ENCODE results near the gene EPHB4. TPM values are rescaled to one million over a fixed set of nuclear protein-coding genes. Genes with fewer than 3 reads are reported as not detected.

The EPHB4 gene
- total RNA-seq, 1 experiment from 2014 or later: 120 TPM

- peaks cover 25% of the 10 kb centered on the region for H3K4me1 Mint-ChIP-seq
- H3K27me3 Mint-ChIP-seq (ENCODE audit: low read depth): no peaks in the 10 kb centered on the region
- H3K4me3 Mint-ChIP-seq: peak overlapping the region; percentile 98
- TF ChIP-seq, protein P1, sequence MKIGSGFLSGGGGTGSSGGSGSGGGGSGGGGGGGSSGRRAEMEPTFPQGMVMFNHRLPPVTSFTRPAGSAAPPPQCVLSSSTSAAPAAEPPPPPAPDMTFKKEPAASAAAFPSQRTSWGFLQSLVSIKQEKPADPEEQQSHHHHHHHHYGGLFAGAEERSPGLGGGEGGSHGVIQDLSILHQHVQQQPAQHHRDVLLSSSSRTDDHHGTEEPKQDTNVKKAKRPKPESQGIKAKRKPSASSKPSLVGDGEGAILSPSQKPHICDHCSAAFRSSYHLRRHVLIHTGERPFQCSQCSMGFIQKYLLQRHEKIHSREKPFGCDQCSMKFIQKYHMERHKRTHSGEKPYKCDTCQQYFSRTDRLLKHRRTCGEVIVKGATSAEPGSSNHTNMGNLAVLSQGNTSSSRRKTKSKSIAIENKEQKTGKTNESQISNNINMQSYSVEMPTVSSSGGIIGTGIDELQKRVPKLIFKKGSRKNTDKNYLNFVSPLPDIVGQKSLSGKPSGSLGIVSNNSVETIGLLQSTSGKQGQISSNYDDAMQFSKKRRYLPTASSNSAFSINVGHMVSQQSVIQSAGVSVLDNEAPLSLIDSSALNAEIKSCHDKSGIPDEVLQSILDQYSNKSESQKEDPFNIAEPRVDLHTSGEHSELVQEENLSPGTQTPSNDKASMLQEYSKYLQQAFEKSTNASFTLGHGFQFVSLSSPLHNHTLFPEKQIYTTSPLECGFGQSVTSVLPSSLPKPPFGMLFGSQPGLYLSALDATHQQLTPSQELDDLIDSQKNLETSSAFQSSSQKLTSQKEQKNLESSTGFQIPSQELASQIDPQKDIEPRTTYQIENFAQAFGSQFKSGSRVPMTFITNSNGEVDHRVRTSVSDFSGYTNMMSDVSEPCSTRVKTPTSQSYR (CRISPR knock-in tag; IDR thresholded peaks at IDR 0.05): no peak
- TF ChIP-seq, protein P2, sequence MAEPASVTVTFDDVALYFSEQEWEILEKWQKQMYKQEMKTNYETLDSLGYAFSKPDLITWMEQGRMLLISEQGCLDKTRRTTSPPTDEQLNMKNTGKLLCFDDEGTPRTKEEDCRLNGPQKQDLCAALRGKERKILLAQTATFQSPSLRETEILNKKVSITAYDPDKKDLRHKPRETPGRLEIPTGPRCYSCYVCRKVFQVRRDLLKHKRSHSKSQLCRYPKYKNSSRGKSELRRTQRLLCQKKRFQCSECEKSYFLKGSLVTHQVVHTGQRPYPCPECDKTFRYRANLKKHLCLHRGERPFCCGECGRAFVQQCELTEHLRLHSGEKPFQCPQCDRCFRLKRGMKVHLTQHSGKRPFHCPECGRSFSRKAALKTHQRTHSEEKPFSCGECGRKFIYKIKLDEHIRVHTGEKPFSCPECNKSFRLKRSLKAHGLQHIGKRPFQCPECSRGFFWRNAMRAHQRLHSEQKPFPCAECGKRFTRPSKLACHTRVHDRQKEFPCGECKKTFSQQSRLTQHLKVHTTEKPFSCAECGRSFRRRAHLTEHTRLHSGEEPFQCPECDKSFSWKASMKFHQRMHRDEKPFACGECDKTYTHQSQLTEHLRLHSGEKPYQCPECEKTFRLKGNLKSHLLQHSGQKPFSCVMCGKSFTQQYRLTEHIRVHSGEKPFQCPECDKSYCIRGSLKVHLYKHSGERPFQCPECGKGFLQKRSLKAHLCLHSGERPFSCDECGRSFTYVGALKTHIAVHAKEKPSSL (CRISPR knock-in tag; conservative IDR thresholded peaks at IDR 0.05): no peak
- no peak for TF ChIP-seq ATF2 (CRISPR knock-in tag; IDR thresholded peaks at IDR 0.05; ENCODE audit: borderline replicate concordance, low read depth)
- TF ChIP-seq, protein P3, sequence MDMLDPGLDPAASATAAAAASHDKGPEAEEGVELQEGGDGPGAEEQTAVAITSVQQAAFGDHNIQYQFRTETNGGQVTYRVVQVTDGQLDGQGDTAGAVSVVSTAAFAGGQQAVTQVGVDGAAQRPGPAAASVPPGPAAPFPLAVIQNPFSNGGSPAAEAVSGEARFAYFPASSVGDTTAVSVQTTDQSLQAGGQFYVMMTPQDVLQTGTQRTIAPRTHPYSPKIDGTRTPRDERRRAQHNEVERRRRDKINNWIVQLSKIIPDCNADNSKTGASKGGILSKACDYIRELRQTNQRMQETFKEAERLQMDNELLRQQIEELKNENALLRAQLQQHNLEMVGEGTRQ (CRISPR knock-in tag; IDR thresholded peaks at IDR 0.05): no peak
- TF ChIP-seq, protein P4, sequence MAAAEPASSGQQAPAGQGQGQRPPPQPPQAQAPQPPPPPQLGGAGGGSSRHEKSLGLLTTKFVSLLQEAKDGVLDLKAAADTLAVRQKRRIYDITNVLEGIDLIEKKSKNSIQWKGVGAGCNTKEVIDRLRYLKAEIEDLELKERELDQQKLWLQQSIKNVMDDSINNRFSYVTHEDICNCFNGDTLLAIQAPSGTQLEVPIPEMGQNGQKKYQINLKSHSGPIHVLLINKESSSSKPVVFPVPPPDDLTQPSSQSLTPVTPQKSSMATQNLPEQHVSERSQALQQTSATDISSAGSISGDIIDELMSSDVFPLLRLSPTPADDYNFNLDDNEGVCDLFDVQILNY (CRISPR knock-in tag; IDR thresholded peaks at IDR 0.05): no peak
- TF ChIP-seq AFF4 (CRISPR knock-in tag; IDR thresholded peaks at IDR 0.05; ENCODE audit: borderline replicate concordance): no peak
- no peak for TF ChIP-seq TEAD4 (CRISPR knock-in tag; IDR thresholded peaks at IDR 0.05)
- POLR2A ChIA-PET: no interaction called here
- ATAC-seq: no peak
- H3K36me3 Mint-ChIP-seq: peaks cover 31% of the 10 kb centered on the region
- no peak for DNase-seq (ENCODE audit: low spot score)
- no peaks in the 10 kb centered on the region for H3K9me3 Mint-ChIP-seq
- CTCF ChIA-PET: interaction anchor here (0.6 to 5.8 kb wide), 10 partner anchors 9 to 120 kb away, joined by 3 to 96 read pairs (median 4); partner anchors contain the start of genes POP7, SLC12A9 and SRRT
- H3K27ac Mint-ChIP-seq: peak overlapping the region; percentile 80
Measured at GRCh38 chr7:100825215-100825671, 2.1 kb downstream of the EPHB4 start.

- POLR2A ChIA-PET: no interaction called here
- ATAC-seq: no peak
- H3K4me1 Mint-ChIP-seq: peaks cover 25% of the 10 kb centered on the region
- H3K9me3 Mint-ChIP-seq: no peaks in the 10 kb centered on the region
- H3K4me3 Mint-ChIP-seq: peak overlapping the region; percentile 98
- CTCF ChIA-PET: interaction anchor here (1.2 to 5.8 kb wide), 3 partner anchors 24 to 99 kb away, joined by 4 to 96 read pairs (median 4); partner anchors contain the start of gene SLC12A9
- no peaks in the 10 kb centered on the region for H3K27me3 Mint-ChIP-seq (ENCODE audit: low read depth)
- no peak for DNase-seq (ENCODE audit: low spot score)
- H3K36me3 Mint-ChIP-seq: peaks cover 37% of the 10 kb centered on the region
- H3K27ac Mint-ChIP-seq: peak overlapping the region; percentile 57; the same call in 1 of the 2 replicates
- TF ChIP-seq ZSCAN18 (CRISPR knock-in tag; IDR thresholded peaks at IDR 0.05): no peak
- TF ChIP-seq, protein P5, sequence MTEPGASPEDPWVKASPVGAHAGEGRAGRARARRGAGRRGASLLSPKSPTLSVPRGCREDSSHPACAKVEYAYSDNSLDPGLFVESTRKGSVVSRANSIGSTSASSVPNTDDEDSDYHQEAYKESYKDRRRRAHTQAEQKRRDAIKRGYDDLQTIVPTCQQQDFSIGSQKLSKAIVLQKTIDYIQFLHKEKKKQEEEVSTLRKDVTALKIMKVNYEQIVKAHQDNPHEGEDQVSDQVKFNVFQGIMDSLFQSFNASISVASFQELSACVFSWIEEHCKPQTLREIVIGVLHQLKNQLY (CRISPR knock-in tag; IDR thresholded peaks at IDR 0.05): no peak
- TF ChIP-seq, protein P6, sequence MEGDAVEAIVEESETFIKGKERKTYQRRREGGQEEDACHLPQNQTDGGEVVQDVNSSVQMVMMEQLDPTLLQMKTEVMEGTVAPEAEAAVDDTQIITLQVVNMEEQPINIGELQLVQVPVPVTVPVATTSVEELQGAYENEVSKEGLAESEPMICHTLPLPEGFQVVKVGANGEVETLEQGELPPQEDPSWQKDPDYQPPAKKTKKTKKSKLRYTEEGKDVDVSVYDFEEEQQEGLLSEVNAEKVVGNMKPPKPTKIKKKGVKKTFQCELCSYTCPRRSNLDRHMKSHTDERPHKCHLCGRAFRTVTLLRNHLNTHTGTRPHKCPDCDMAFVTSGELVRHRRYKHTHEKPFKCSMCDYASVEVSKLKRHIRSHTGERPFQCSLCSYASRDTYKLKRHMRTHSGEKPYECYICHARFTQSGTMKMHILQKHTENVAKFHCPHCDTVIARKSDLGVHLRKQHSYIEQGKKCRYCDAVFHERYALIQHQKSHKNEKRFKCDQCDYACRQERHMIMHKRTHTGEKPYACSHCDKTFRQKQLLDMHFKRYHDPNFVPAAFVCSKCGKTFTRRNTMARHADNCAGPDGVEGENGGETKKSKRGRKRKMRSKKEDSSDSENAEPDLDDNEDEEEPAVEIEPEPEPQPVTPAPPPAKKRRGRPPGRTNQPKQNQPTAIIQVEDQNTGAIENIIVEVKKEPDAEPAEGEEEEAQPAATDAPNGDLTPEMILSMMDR (IDR thresholded peaks at IDR 0.05): no peak
- TF ChIP-seq ZBTB43 (CRISPR knock-in tag; IDR thresholded peaks at IDR 0.05): no peak
Measured at GRCh38 chr7:100824499-100825214, 2.7 kb downstream of the EPHB4 start.
